Glutamatergic neuron (in vitro differentiated cells): ENCODE results near the gene TMTC3. TPM values are rescaled to one million over a fixed set of nuclear protein-coding genes. Genes with fewer than 3 reads are reported as not detected.

Experiments
- DNase-seq: peaks from one replicate; pipeline ENCODE4 v3.0.0; 2022
- H3K27ac Mint-ChIP-seq: one replicate; pipeline ENCODE4 v1.8.0; 2020; ENCODE audit warnings: mild to moderate bottlenecking, mixed read lengths, inconsistent platforms; ENCODE audit not compliant: unreplicated experiment
- H3K27me3 Mint-ChIP-seq: one replicate; pipeline ENCODE4 v1.8.0; 2020; ENCODE audit warnings: mild to moderate bottlenecking, moderate library complexity, mixed read lengths, inconsistent platforms; ENCODE audit not compliant: unreplicated experiment
- H3K36me3 Mint-ChIP-seq: one replicate; pipeline ENCODE4 v1.8.0; 2020; ENCODE audit warnings: mild to moderate bottlenecking, mixed read lengths, inconsistent platforms; ENCODE audit not compliant: unreplicated experiment
- H3K4me1 Mint-ChIP-seq: one replicate; pipeline ENCODE4 v1.8.0; 2020; ENCODE audit warnings: mild to moderate bottlenecking, low read depth, mixed read lengths, inconsistent platforms; ENCODE audit not compliant: unreplicated experiment
- H3K4me3 Mint-ChIP-seq: one replicate; pipeline ENCODE4 v1.8.0; 2020; ENCODE audit warnings: mild to moderate bottlenecking, mixed read lengths, inconsistent platforms; ENCODE audit not compliant: unreplicated experiment
- H3K9me3 Mint-ChIP-seq: one replicate; pipeline ENCODE4 v1.8.0; 2020; ENCODE audit warnings: mild to moderate bottlenecking, moderate library complexity, mixed read lengths, inconsistent platforms; ENCODE audit not compliant: unreplicated experiment
- CTCF ChIP-seq: fragments of 200-600 bp; sonication (generic); IDR thresholded peaks from one replicate; pipeline ENCODE4 v1.5.0; 2021; ENCODE audit not compliant: partially characterized antibody, unreplicated experiment
- total RNA-seq: library from RNA; stranded (reverse); fragmentation: NEBNext Ultra II Directional; extraction: Animal tissue kit (Norgen Biotek cat#: 25700); gene quantifications from one replicate; pipeline ENCODE4 v1.2.1, GENCODE V29; 2021; ENCODE audit not compliant: unreplicated experiment

TMTC3 gene
- total RNA-seq, 1 donor from 2014 or later = 12.5 TPM

GRCh38 chr12:88225776-88226175 is 83.7 kb downstream of the TMTC3 start:
- H3K9me3 Mint-ChIP-seq = peaks cover 4% of the 10 kb centered on the region
- no peaks in the 10 kb centered on the region for H3K4me1 Mint-ChIP-seq
- H3K4me3 Mint-ChIP-seq = no peak overlapping the region
- H3K27ac Mint-ChIP-seq = no peak overlapping the region
- TF ChIP-seq CTCF = no peak
- no peaks in the 10 kb centered on the region for H3K27me3 Mint-ChIP-seq
- H3K36me3 Mint-ChIP-seq = no peaks in the 10 kb centered on the region
- DNase-seq = no peak

- no peak for TF ChIP-seq CTCF
- Mint-ChIP-seq H3K9me3 (no peaks in the 10 kb centered on the region), H3K27me3 (no peaks in the 10 kb centered on the region), H3K4me3 (no peak overlapping the region), H3K4me1 (no peaks in the 10 kb centered on the region), H3K27ac (no peak overlapping the region), H3K36me3 (no peaks in the 10 kb centered on the region)
- DNase-seq = no peak
Observed at GRCh38 chr12:88227263-88227662, 85.2 kb downstream of the TMTC3 start.

- TF ChIP-seq CTCF = no peak
- Mint-ChIP-seq H3K4me3 (no peak overlapping the region), H3K4me1 (no peaks in the 10 kb centered on the region), H3K36me3 (no peaks in the 10 kb centered on the region), H3K9me3 (no peaks in the 10 kb centered on the region), H3K27me3 (no peaks in the 10 kb centered on the region), H3K27ac (no peak overlapping the region)
- DNase-seq = no peak
Observed at GRCh38 chr12:88227871-88228270, 85.8 kb downstream of the TMTC3 start.

GRCh38 chr12:88228720-88229119 is 86.6 kb downstream of the TMTC3 start:
- Mint-ChIP-seq H3K9me3 (no peaks in the 10 kb centered on the region), H3K36me3 (no peaks in the 10 kb centered on the region), H3K27me3 (no peaks in the 10 kb centered on the region), H3K4me3 (no peak overlapping the region), H3K4me1 (no peaks in the 10 kb centered on the region), H3K27ac (no peak overlapping the region)
- TF ChIP-seq CTCF = no peak
- DNase-seq = no peak

GRCh38 chr12:88230271-88230670 is 88.2 kb downstream of the TMTC3 start:
- Mint-ChIP-seq H3K27me3 (no peaks in the 10 kb centered on the region), H3K4me3 (no peak overlapping the region), H3K36me3 (no peaks in the 10 kb centered on the region), H3K27ac (no peak overlapping the region), H3K9me3 (no peaks in the 10 kb centered on the region), H3K4me1 (no peaks in the 10 kb centered on the region)
- no peak for TF ChIP-seq CTCF
- DNase-seq = no peak
